Measurements from ENCODE around the gene SLC7A1.

The SLC7A1 gene

DNA sequence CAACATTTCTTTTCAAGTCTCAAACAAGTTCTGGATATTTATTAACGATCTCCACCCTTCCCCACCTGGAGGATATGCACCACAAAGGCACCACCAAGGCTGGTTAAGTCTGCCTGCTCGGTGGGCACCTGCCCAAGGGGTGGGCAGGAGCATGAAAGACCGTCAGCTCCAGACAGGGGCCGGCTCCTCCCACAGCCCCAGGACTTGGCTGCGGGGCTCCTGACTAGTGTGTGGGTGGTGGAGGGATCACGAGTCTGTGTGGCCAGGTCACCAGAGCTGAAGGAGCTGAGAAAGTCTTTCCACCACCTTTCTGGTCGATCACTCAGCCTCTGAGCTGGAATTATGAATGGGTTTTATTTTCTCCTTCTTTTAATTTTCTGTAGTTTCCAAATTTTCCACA, 7.8 kb downstream of the SLC7A1 start:
- Histone ChIP-seq H3K4me1 (ENCODE audit: control insufficient read depth in 2 of 2, insufficient read depth in 1 of 2, low read depth in 1 of 2, low read length in 2 of 2) (peaks cover 0 to 19% of the 10 kb centered on the region in 2 donors), H2AFZ (ENCODE audit: low read length) (no peak overlapping the region), H3K27me3 (ENCODE audit: control insufficient read depth in 3 of 3, insufficient read depth in 3 of 3, low read depth in 1 of 3, low read length in 3 of 3) (no peaks in the 10 kb centered on the region), H4K8ac (ENCODE audit: low read depth, low read length) (no peak overlapping the region), H3K36me3 (replicated peaks in 1 of 2; ENCODE audit: control insufficient read depth in 2 of 2, insufficient read depth in 2 of 2, low read length in 2 of 2) (peaks cover 0 to 28% of the 10 kb centered on the region in 2 donors), H2BK15ac (ENCODE audit: low read length) (no peak overlapping the region), H3K9ac (ENCODE audit: low read depth, low read length, poor library complexity) (no peak overlapping the region), H3K23ac (ENCODE audit: low read depth, low read length, poor library complexity) (no peak overlapping the region), H3K79me1 (ENCODE audit: low read depth, low read length) (peaks cover 8% of the 10 kb centered on the region), H4K91ac (ENCODE audit: low read depth, low read length, poor library complexity) (no peak overlapping the region), H2BK12ac (ENCODE audit: low read length) (no peak overlapping the region), H3K27ac (replicated peaks; ENCODE audit: low read length) (no peak overlapping the region), H2BK120ac (ENCODE audit: low read depth, low read length) (no peak overlapping the region), H3K18ac (ENCODE audit: low read length) (no peak overlapping the region), H3K4me2 (ENCODE audit: insufficient read depth, low read length, poor library complexity, severe bottlenecking) (no peak overlapping the region), H2BK5ac (ENCODE audit: low read length) (no peak overlapping the region), H3K4me3 (ENCODE audit: low read length in 2 of 2) (no peak overlapping the region), H3K14ac (ENCODE audit: low read length) (no peak overlapping the region), H3K9me3 (replicated peaks in 1 of 2; ENCODE audit: control insufficient read depth in 2 of 2, insufficient read depth in 1 of 2, low read depth in 1 of 2, low read length in 2 of 2) (no peaks in the 10 kb centered on the region), H2AK5ac (ENCODE audit: low read depth, low read length) (no peak overlapping the region), H3K4ac (ENCODE audit: low read length) (no peak overlapping the region)
- no CpG with 5 or more reads among the region's 7 CpGs for WGBS, 2 donors (ENCODE audit: extremely low coverage in 2 of 2, insufficient read length in 2 of 2, insufficient replicate concordance in 1 of 2)
- DNase-seq (ENCODE audit: low spot score) = no peak

GRCh38 chr13:29583073-29583785, 12.3 kb downstream of the SLC7A1 start:
- Histone ChIP-seq H3K4ac (ENCODE audit: low read length) (no peak overlapping the region), H3K9me3 (replicated peaks in 1 of 2; ENCODE audit: control insufficient read depth in 2 of 2, insufficient read depth in 1 of 2, low read depth in 1 of 2, low read length in 2 of 2) (no peaks in the 10 kb centered on the region), H3K79me1 (ENCODE audit: low read depth, low read length) (peaks cover 8% of the 10 kb centered on the region), H3K14ac (ENCODE audit: low read length) (no peak overlapping the region), H4K8ac (ENCODE audit: low read depth, low read length) (no peak overlapping the region), H3K4me3 (ENCODE audit: low read length in 2 of 2) (no peak overlapping the region), H3K9ac (ENCODE audit: low read depth, low read length, poor library complexity) (no peak overlapping the region), H2AK5ac (ENCODE audit: low read depth, low read length) (no peak overlapping the region), H3K4me2 (ENCODE audit: insufficient read depth, low read length, poor library complexity, severe bottlenecking) (no peak overlapping the region), H2AFZ (ENCODE audit: low read length) (no peak overlapping the region), H2BK12ac (ENCODE audit: low read length) (no peak overlapping the region), H3K4me1 (ENCODE audit: control insufficient read depth in 2 of 2, insufficient read depth in 1 of 2, low read depth in 1 of 2, low read length in 2 of 2) (peaks cover 0 to 12% of the 10 kb centered on the region in 2 donors), H2BK15ac (ENCODE audit: low read length) (no peak overlapping the region), H2BK5ac (ENCODE audit: low read length) (no peak overlapping the region), H3K36me3 (replicated peaks in 1 of 2; ENCODE audit: control insufficient read depth in 2 of 2, insufficient read depth in 2 of 2, low read length in 2 of 2) (peaks cover 0 to 18% of the 10 kb centered on the region in 2 donors), H3K27ac (replicated peaks; ENCODE audit: low read length) (no peak overlapping the region), H4K91ac (ENCODE audit: low read depth, low read length, poor library complexity) (no peak overlapping the region), H3K27me3 (ENCODE audit: control insufficient read depth in 3 of 3, insufficient read depth in 3 of 3, low read depth in 1 of 3, low read length in 3 of 3) (no peaks in the 10 kb centered on the region), H3K23ac (ENCODE audit: low read depth, low read length, poor library complexity) (no peak overlapping the region), H3K18ac (ENCODE audit: low read length) (no peak overlapping the region), H2BK120ac (ENCODE audit: low read depth, low read length) (no peak overlapping the region)
- DNase-seq (ENCODE audit: low spot score) = no peak
- WGBS, 2 donors (ENCODE audit: extremely low coverage in 2 of 2, insufficient read length in 2 of 2, insufficient replicate concordance in 1 of 2) = no CpG with 5 or more reads among the region's 7 CpGs

DNA sequence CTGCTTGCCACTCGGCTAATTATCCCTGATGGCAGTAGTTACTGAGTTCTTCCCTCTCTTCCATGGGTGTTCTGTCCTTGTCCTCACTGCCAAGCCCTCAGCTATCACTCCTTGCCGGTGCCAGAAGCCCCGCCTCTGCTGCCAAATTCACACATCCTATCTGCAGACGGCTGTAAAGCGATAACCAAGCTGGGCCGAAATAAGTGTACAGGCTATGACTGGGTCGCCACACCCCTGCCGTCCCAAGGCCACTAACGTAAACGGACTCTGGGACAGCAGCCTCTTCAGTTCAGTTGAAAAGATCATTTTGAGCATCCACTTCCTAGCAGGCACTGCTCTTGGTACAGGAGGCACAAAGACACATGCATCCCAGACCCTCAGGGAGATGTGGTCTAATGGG, 13.3 kb downstream of the SLC7A1 start:
- Histone ChIP-seq H3K79me1 (ENCODE audit: low read depth, low read length) (peaks cover 8% of the 10 kb centered on the region), H2BK120ac (ENCODE audit: low read depth, low read length) (no peak overlapping the region), H3K4ac (ENCODE audit: low read length) (no peak overlapping the region), H3K36me3 (replicated peaks in 1 of 2; ENCODE audit: control insufficient read depth in 2 of 2, insufficient read depth in 2 of 2, low read length in 2 of 2) (peaks cover 0 to 9% of the 10 kb centered on the region in 2 donors), H3K27me3 (ENCODE audit: control insufficient read depth in 3 of 3, insufficient read depth in 3 of 3, low read depth in 1 of 3, low read length in 3 of 3) (no peaks in the 10 kb centered on the region), H3K23ac (ENCODE audit: low read depth, low read length, poor library complexity) (no peak overlapping the region), H2AK5ac (ENCODE audit: low read depth, low read length) (no peak overlapping the region), H3K4me3 (ENCODE audit: low read length in 2 of 2) (no peak overlapping the region), H3K9ac (ENCODE audit: low read depth, low read length, poor library complexity) (no peak overlapping the region), H2BK12ac (ENCODE audit: low read length) (no peak overlapping the region), H3K14ac (ENCODE audit: low read length) (peak overlapping the region; percentile 9), H2AFZ (ENCODE audit: low read length) (no peak overlapping the region), H2BK5ac (ENCODE audit: low read length) (no peak overlapping the region), H4K91ac (ENCODE audit: low read depth, low read length, poor library complexity) (no peak overlapping the region), H4K8ac (ENCODE audit: low read depth, low read length) (no peak overlapping the region), H2BK15ac (ENCODE audit: low read length) (no peak overlapping the region), H3K4me1 (ENCODE audit: control insufficient read depth in 2 of 2, insufficient read depth in 1 of 2, low read depth in 1 of 2, low read length in 2 of 2) (peaks cover 0 to 12% of the 10 kb centered on the region in 2 donors), H3K18ac (ENCODE audit: low read length) (peak overlapping the region; percentile 15), H3K9me3 (replicated peaks in 1 of 2; ENCODE audit: control insufficient read depth in 2 of 2, insufficient read depth in 1 of 2, low read depth in 1 of 2, low read length in 2 of 2) (no peaks in the 10 kb centered on the region), H3K4me2 (ENCODE audit: insufficient read depth, low read length, poor library complexity, severe bottlenecking) (no peak overlapping the region), H3K27ac (replicated peaks; ENCODE audit: low read length) (no peak overlapping the region)
- DNase-seq (ENCODE audit: low spot score) = no peak
- WGBS, 2 donors (ENCODE audit: extremely low coverage in 2 of 2, insufficient read length in 2 of 2, insufficient replicate concordance in 1 of 2) = no CpG with 5 or more reads among the region's 10 CpGs

- Histone ChIP-seq H3K4me2 (ENCODE audit: insufficient read depth, low read length, poor library complexity, severe bottlenecking) (no peak overlapping the region), H3K14ac (ENCODE audit: low read length) (no peak overlapping the region), H4K91ac (ENCODE audit: low read depth, low read length, poor library complexity) (no peak overlapping the region), H3K27me3 (ENCODE audit: control insufficient read depth in 3 of 3, insufficient read depth in 3 of 3, low read depth in 1 of 3, low read length in 3 of 3) (no peaks in the 10 kb centered on the region), H4K8ac (ENCODE audit: low read depth, low read length) (no peak overlapping the region), H3K79me1 (ENCODE audit: low read depth, low read length) (peaks cover 8% of the 10 kb centered on the region), H3K23ac (ENCODE audit: low read depth, low read length, poor library complexity) (no peak overlapping the region), H3K18ac (ENCODE audit: low read length) (no peak overlapping the region), H3K4ac (ENCODE audit: low read length) (no peak overlapping the region), H3K4me3 (ENCODE audit: low read length in 2 of 2) (no peak overlapping the region), H2AK5ac (ENCODE audit: low read depth, low read length) (no peak overlapping the region), H2BK5ac (ENCODE audit: low read length) (no peak overlapping the region), H2BK12ac (ENCODE audit: low read length) (no peak overlapping the region), H3K4me1 (ENCODE audit: control insufficient read depth in 2 of 2, insufficient read depth in 1 of 2, low read depth in 1 of 2, low read length in 2 of 2) (peaks cover 0 to 12% of the 10 kb centered on the region in 2 donors), H3K9me3 (replicated peaks in 1 of 2; ENCODE audit: control insufficient read depth in 2 of 2, insufficient read depth in 1 of 2, low read depth in 1 of 2, low read length in 2 of 2) (no peaks in the 10 kb centered on the region), H3K27ac (replicated peaks; ENCODE audit: low read length) (no peak overlapping the region), H2BK120ac (ENCODE audit: low read depth, low read length) (no peak overlapping the region), H2BK15ac (ENCODE audit: low read length) (no peak overlapping the region), H2AFZ (ENCODE audit: low read length) (no peak overlapping the region), H3K9ac (ENCODE audit: low read depth, low read length, poor library complexity) (no peak overlapping the region), H3K36me3 (replicated peaks in 1 of 2; ENCODE audit: control insufficient read depth in 2 of 2, insufficient read depth in 2 of 2, low read length in 2 of 2) (peaks cover 0 to 4% of the 10 kb centered on the region in 2 donors)
- DNase-seq (ENCODE audit: low spot score) = no peak
- WGBS, 2 donors (ENCODE audit: extremely low coverage in 2 of 2, insufficient read length in 2 of 2, insufficient replicate concordance in 1 of 2) = no CpG with 5 or more reads among the region's 7 CpGs
These were observed 13.8 kb downstream of the SLC7A1 start for GRCh38 chr13:29581666-29582065.
